HEK293T (cell line): ENCODE measurements around the gene SEMA3D.

Source experiments
- ARNT ChIP-seq: fragments of 450-650 bp; IDR thresholded peaks from 2 replicates; pipeline ENCODE4 v1.6.1; 2017; ENCODE audit warnings: mild to moderate bottlenecking
- BHLHE40 ChIP-seq: fragments of 450-650 bp; IDR thresholded peaks from 2 replicates; pipeline ENCODE4 v1.6.1; 2016; ENCODE audit warnings: mild to moderate bottlenecking, moderate library complexity, borderline replicate concordance
- LEF1 ChIP-seq: fragments of 450-650 bp; IDR thresholded peaks from 2 replicates; pipeline ENCODE4 v1.6.1; 2017; ENCODE audit warnings: mild to moderate bottlenecking, borderline replicate concordance
- PKNOX1 ChIP-seq: fragments of 450-650 bp; IDR thresholded peaks from 2 replicates; pipeline ENCODE4 v1.6.1; 2016
- SP1 ChIP-seq: fragments of 450-650 bp; IDR thresholded peaks from 2 replicates; pipeline ENCODE4 v1.6.1; 2017
- SUZ12 ChIP-seq: fragments of 450-650 bp; IDR thresholded peaks from 2 replicates; pipeline ENCODE4 v1.6.1; 2016; ENCODE audit warnings: mild to moderate bottlenecking
- ZNF384 ChIP-seq: fragments of 450-650 bp; IDR thresholded peaks from 2 replicates; pipeline ENCODE4 v1.6.1; 2016

- TF ChIP-seq SUZ12 (no peak), LEF1 (no peak), ZNF384 (no peak), BHLHE40 (no peak), ARNT (no peak), SP1 (no peak), PKNOX1 (no peak)
Observed at GRCh38 chr7:85133560-85133959, 53.3 kb downstream of the SEMA3D start.
